Stimulated activated CD8-positive, alpha-beta memory T cell treated with anti-CD3 and anti-CD28 coated beads, Interleukin-7, amount 100 ng/mL, for 1 hour (primary cell): Measurements from ENCODE around the gene ASB7.

Source experiments
- DNase-seq, 2 donors: peaks; one replicate each; pipeline ENCODE4 v3.0.0-alpha.2; 2020; ENCODE audit warnings: low read depth in 2 of 2

The ASB7 gene

GRCh38 chr15:100686021-100686724, 83.8 kb downstream of the ASB7 start:
- DNase-seq = no peak

- DNase-seq = no peak
These were observed 84.5 kb downstream of the ASB7 start for GRCh38 chr15:100686725-100687473.

- DNase-seq = no peak
These were observed 85.3 kb downstream of the ASB7 start for GRCh38 chr15:100687582-100688141.

GRCh38 chr15:100688549-100689120, 86.2 kb downstream of the ASB7 start:
- no peak for DNase-seq

GRCh38 chr15:100689131-100689899, 86.9 kb downstream of the ASB7 start:
- no peak for DNase-seq

- DNase-seq = no peak
These were observed 87.8 kb downstream of the ASB7 start for GRCh38 chr15:100690032-100690794.

- no peak for DNase-seq
These were observed 88.4 kb downstream of the ASB7 start for GRCh38 chr15:100690795-100691158.

GRCh38 chr15:100691321-100691720, 88.9 kb downstream of the ASB7 start:
- DNase-seq = no peak

GRCh38 chr15:100692246-100692645, 89.9 kb downstream of the ASB7 start:
- DNase-seq = no peak

- DNase-seq = no peak
These were observed 90.3 kb downstream of the ASB7 start for GRCh38 chr15:100692671-100693070.

- DNase-seq = no peak
These were observed 91.1 kb downstream of the ASB7 start for GRCh38 chr15:100693451-100693850.

- DNase-seq = no peak
These were observed 92.1 kb downstream of the ASB7 start for GRCh38 chr15:100694381-100695021.

- DNase-seq = no peak
These were observed 92.7 kb downstream of the ASB7 start for GRCh38 chr15:100695048-100695447.

- DNase-seq = no peak
These were observed 94.1 kb downstream of the ASB7 start for GRCh38 chr15:100696452-100696851.
